GM21423 (cell line): ENCODE measurements around the gene PCDHAC2.

Experiments
- ATAC-seq: cut with Tn5 transposase; IDR thresholded peaks from one replicate; pipeline ENCODE4 v1.9.1; 2021; ENCODE audit warnings: mild to moderate bottlenecking, moderate library complexity; ENCODE audit not compliant: unreplicated experiment

Gene PCDHAC2

GRCh38 chr5:140988100-140988499 lies 21.8 kb downstream of the PCDHAC2 start:
- ATAC-seq, result no peak

- no peak for ATAC-seq
Observed at GRCh38 chr5:140988608-140989007, 22.3 kb downstream of the PCDHAC2 start.

DNA sequence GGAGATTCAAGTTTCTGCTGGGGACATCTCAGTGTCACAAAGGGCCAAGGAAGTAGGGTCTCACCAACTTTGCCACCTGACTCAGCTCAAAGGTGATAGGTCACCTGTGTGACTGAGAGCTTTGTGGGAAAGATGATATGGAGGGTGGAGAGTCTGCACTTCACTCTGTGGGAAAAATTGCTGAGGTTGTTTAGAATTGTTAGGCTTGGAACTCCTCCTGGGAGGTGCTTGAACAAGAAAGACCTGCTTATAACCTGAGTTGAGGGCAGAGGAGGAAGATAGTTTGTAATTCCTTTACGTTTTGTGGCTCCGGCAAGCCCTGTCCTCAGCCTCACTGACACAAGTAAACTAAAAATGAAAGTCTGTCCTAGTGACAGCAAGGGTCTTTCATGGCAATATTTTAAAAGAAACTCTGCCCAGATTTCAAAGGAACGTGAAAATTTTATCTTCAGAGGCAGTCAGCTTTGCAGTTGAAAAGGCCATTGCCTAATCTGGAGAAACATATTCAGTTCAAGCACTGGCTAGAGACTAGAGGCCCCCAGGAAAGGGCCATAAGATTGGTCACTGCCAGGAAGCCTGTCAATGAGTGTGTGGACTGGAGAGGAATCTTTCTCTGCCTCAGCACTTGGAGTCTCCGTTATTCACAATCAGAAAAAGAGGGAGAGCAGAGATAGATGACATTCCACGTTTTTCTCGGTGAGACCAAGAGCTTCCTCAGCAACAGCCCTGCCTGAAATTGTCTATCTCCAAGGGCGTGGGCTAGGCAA lies 23.2 kb downstream of the PCDHAC2 start:
- no peak for ATAC-seq

DNA sequence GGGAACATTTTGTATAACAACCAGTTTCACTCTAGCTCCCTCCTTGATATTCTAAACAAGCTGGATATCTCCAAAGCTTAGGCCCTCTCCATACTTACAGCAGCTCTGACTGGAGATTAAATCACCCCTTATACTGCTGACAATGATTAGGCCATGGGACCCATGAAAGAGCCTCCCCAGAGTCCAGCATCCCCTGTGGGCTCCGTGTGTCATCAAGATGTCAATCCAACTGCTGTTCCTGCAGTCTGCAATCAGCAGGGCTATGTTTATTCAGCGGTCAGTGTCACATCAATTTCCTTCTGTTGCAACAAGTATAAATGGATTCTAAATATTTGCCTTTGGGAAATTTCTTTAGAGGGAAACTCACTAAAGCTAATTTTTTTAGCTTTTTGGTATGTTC lies 26.6 kb downstream of the PCDHAC2 start:
- ATAC-seq, result no peak

- no peak for ATAC-seq
Observed at GRCh38 chr5:140996060-140996459, 29.8 kb downstream of the PCDHAC2 start.

DNA sequence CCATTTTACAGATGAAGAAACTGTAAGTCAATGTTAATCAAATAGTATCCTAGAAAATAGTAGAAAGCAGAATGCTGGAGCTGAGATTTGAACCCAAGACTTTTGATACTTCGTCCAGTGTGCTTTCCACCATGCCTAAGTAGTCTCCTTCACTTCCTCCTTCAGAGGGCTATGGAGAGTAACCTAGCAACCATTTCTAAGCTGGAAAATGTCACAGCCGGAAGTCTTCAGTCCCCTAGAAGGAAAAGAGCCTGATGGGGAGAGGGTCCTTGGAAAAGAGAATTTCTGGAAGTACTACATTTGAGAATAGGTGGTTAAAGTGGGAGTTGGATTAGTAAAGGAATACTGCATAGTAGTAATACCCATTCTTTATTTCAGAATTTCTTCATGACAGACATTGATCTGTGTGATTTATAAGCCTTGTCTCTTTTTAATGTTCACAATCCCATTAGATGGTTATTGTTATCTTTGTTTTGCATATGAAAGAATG lies 32.7 kb downstream of the PCDHAC2 start:
- no peak for ATAC-seq

DNA sequence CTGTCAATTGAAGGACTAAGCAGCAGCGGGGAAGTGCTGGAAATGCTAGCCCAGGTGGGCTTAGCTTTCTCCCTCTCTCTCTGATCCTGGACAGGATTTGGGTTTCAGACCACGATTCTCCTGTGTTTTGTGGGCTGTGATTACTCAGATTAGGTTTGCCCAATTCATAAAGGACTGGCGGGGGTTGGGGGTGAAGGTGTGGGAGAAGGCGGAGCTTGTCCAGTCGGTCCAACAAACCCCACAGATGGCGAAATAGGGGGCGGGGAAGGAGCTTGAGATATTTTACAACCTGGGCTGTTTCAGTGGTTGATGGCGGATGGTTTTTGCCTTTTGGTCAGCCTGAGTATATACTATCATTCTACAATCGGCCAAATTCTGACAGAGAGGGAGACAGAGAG lies 35.2 kb downstream of the PCDHAC2 start:
- no peak for ATAC-seq

DNA sequence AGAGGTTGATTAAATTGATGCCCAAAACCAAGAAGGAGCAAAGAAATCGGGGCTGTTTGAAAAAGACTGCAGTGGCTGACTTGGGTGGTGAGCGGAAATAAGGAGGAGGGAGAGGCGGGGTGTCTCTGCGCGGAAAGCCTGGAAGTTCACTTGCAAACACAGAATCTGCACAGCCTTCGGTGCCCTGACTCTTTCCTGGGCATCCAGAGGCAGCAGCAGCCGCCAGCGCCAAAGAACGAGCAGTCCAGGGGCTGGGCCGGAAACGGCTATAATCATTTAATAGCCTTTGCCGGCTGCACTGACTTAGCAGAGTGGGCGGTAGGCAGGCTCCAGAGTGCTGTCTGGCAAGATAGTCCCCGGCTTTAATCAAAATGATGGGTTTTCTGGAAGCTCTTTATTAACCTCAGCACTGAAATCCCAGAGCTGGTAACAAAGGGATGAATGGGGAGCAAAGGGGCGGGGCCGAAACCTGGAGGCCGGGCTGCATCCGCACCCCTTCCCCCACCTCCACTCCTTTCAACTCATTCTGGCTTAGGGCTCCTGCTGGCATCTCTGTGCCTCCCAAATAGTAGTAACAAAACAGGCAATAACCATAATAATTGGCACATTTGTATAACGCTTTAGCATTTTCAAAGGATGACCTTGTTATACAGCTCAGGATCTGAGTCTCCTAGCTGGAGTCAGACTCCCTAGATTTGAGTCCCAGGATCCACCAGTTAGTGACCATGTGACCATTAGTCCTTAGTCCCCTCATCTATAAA lies 35.7 kb downstream of the PCDHAC2 start:
- ATAC-seq, result no peak

DNA sequence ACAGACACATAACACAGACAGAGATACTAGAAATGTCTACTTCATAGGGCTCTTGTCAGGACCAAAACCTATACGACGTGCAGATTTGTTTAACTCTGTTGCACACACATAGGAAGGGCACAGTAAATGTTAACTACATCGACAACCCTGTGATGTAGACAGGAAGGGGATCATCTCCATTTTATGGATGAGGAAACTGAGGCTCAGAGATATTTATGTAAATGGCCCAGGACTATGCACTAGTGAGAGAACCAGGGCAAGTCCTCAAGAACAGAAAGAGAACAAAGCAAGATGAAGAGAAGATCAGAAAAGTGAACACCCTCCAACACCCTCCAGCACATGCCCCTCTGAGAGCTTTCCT lies 36.3 kb downstream of the PCDHAC2 start:
- no peak for ATAC-seq

- ATAC-seq, result no peak
Observed at GRCh38 chr5:141003031-141003430, 36.8 kb downstream of the PCDHAC2 start.

GRCh38 chr5:141003791-141004611 lies 37.7 kb downstream of the PCDHAC2 start:
- no peak for ATAC-seq

DNA sequence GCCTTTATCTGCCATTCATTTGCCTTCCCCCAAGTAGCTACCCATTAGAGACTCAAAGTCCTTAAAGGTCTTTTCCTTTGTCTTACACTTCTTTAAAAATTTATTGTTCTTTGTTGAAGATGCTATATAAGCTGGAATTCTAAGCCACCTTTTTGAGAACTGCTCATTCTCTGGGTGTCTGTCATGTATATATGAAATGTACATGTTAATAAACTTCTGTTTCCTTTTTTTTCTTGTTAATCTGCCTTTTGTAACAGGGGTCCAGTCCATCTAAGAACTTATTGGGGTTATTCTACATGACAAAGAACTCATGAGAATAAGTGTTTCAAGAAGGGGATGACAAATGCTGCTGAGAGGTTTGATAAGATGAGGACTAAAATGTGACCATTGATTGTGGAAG lies 41.5 kb downstream of the PCDHAC2 start:
- ATAC-seq, result no peak

- ATAC-seq, result no peak
Observed at GRCh38 chr5:141010047-141010793, 43.9 kb downstream of the PCDHAC2 start.

GRCh38 chr5:141017943-141018342 lies 51.7 kb downstream of the PCDHAC2 start:
- no peak for ATAC-seq
